Myocyte (in vitro differentiated cells): Measurements from ENCODE around the gene AXL. TPM values are rescaled to one million over a fixed set of nuclear protein-coding genes. Genes with fewer than 3 reads are reported as not detected.

Experiments
- DNase-seq: peaks from one replicate; pipeline ENCODE4 v3.0.0-alpha.2; 2012; ENCODE audit warnings: low read depth
- total RNA-seq: library from RNA; depleted of rRNA; stranded (reverse); fragments of >200 nt; gene quantifications from 2 replicates; pipeline ENCODE4 v1.2.3, GENCODE V29; 2014

AXL gene
- total RNA-seq, 1 donor from 2014 or later: 27.0 TPM

DNA sequence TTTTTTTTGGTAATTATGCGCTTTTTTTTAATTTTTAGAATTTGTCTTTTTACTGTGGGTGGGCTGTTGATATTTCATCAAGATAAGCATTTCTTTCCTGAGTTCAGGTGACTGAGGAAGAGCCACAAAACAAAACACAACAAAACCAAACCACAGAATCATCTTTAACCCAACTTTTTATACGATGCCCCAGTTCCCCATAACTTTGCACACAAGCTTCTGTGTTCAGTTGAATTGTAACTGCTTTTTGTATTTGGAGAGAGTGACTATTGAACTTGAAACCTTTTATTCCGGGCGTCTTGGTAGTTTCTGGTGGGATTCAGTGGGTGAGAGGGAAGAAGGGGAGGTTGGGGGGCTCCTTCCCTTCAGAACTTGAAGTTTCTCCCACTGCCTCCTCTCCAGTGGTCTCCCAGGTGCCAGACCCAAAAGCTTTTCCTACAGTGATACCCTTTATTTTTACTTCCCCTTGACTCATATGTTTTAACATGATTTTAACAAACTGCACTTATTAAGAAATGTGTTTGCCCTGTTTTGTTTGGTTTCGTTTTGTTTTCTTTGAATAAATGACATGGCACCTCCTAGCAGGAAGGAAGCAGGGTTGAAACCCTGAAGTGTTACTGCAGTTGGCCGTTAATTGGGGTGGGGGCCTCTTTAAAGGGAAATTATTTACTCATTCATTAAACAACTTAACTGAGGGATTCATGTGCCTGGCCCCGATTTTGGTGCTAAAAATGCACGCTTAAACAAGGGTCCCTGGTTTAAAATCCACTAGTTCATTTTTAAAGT, 88.3 kb downstream of the AXL start:
- no peak for DNase-seq

DNA sequence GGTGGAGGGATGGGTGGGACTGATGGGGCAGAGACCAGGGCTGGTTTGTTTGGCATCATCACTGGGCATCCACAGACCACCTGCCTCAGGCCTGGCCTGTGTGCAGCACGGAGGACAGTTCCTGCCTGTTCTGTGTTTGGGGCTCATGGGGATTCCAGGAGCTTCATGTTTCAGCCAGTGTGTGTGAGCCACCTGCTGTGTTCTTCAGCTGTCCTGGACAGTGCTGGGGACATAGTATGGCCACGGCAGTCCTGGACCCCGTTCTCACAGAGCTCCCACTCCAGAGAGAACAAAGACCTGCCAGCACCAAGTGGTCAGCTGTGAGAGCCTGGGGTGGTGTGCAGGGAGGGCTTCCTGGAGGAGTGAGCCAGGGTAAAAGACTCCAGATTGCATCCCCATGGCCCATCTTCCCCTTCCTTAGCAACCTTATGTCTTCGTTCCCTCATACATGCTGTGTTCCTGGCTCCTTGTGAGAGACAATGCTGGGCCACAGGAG, 89.0 kb downstream of the AXL start:
- peak; percentile 90 for DNase-seq

DNA sequence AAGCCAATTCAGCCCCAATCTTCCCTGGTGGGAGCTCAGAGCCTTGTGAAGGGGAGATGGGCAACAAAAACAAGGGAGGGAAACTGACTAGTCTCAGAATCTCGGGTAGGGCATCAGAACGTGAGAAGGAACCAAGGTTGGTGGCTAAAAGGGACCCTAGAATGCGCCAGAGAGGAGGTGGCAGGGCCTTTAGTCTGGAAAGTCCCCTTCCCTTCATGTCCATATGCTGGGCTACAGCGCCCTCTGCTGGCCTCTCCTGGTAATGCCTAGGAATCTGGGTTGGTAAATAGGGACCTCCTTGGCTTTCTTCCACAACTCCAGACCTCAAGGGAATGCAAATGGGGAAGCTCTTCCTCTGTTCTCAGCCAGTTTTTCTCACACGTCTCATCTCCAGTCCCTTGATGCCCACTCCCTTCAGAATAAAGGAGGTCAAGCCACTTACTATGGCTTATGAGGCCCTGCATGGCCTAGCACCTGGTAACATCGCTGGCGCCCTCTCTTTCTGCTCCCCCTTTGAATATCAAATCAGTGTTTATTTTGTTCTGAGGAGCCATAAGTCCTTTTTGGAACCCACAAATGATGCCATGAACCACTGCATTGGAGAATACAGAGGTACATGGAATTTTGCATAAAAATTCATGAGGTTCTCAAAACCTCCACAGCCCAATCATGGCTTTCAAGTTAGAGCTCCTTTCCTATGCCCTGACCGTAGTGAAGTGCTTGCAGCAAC, 89.6 kb downstream of the AXL start:
- DNase-seq: peak; percentile 97

DNA sequence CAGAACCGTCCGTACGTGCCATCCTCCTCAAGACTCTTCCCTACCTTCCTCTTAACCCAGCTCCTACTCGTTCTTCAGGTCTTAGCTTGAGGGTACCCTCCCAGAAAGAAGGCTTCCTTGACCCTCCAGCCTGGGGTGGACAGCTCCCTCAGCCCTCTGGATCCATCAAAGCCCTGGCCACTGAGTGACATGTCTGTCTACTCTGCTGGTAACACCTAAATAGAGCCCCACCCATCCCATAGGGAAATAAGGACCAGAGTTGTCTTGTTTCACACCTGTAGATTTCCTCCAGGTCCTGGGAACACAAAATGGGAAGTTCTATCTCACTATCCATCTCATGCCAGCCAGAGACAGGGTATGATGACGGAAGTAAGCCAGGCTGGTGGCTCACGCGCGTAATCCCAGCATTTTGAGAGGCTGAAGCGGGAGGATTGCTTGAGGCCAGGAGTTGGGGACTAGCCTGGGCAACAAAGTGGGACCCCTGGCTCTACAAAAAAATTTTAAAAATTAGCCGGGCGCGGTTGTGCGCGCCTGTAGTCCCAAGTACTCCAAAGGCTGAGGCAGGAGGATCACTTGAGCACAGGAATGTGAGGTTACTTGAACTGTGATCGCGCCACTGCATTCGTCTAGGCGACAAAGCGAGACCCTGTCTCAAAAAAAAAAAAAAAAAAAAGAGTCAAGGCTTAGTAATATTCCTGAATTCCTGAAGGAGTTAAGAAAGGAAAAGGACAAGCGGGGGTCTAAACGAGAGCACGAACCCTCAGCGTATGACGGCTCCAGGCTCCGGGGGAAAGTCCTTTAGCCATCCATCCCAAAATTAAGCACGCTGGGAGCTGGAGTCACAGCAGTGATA, 90.4 kb downstream of the AXL start:
- peak; percentile 24 for DNase-seq

DNA sequence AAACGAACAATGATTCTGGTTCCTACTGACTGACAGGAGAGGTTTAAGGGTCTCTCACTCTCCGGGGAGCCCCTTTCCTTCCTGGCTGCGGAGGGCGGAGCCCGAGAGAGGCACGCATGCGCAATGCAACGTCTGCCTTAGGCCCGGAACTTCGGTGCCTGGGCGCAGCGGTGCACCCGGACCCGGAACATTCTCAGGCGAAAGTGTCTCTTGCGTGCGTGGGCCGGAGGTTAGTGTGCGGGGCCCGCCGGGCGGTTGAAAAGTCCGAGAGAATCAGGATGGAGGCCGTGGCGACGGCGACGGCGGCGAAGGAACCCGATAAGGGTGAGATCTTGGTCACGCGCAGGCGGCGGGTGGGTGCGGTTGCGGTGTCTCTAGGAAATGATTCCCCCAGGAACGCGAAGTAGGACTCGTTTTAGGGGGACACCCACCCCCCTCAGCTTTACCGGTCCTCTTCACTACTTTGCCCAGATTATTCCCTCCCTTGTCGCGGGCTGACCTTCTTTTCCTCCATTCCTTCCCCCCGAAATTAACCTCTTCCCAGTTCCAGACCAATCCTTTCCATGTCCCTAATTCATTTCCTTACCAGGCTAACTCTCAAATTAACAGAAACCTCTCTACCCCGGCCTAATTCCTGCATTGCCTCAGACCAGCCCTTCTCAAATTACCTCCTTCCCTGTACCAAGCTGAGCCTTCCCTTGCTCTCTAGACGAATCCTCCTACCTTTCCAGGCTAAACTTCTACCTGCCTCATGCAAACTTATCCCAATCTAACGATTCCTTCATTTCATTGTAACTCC, 91.2 kb downstream of the AXL start, which contains the start of gene CCDC97:
Gene CCDC97, plus strand, starts transcription at position 140 of the 799 bp plus-strand sequence. Its CDS starts 139 bp downstream, at position 279.
- peak; percentile 91 for DNase-seq

DNA sequence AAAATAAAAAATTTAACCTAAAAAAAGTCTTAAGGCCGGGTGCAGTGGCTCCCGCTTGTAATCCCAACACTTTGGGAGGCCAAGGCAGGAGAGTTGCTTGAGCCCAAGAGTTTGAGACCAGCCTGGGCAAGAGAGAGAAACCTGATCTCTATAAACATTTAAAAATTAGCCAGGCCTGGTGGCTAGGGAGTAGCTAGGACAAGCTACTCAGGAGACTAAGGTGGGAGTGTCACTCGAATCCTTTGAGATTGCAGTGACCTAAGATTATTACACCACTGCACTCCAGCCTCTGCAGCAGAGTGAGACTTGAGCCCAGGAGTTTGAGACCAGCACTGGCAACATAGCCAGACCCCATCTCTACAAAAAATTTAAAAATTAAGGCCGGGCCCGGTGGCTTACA, 92.0 kb downstream of the AXL start:
- DNase-seq: no peak

Other genes with a start within 250 kb of the AXL start
- not detected in 2 replicates for gene CYP2B6, start 227.9 kb upstream of the AXL start, total RNA-seq
- not detected in 2 replicates for gene CYP2A13, start 130.8 kb upstream of the AXL start, total RNA-seq
- not detected in 2 replicates for gene CYP2F1, start 104.8 kb upstream of the AXL start, total RNA-seq
- not detected in 2 replicates for gene CYP2S1, start 26.0 kb upstream of the AXL start, total RNA-seq
- 78.6 and 81.4 TPM in 2 replicates for gene HNRNPUL1, start 45.1 kb downstream of the AXL start, total RNA-seq
- 16.0 and 17.4 TPM in 2 replicates for gene CCDC97, start 90.9 kb downstream of the AXL start, total RNA-seq
- gene TGFB1, start 134.7 kb downstream of the AXL start, total RNA-seq: 12.3 and 17.1 TPM in 2 replicates
- gene B9D2, start 144.9 kb downstream of the AXL start, total RNA-seq: 3.5 and 5.0 TPM in 2 replicates
- gene TMEM91, start 157.3 kb downstream of the AXL start, total RNA-seq: 0.59 and 1.7 TPM in 2 replicates
- gene EXOSC5, start 178.1 kb downstream of the AXL start, total RNA-seq: 22.2 and 35.4 TPM in 2 replicates
- gene BCKDHA, start 178.6 kb downstream of the AXL start, total RNA-seq: 53.4 and 77.7 TPM in 2 replicates
- gene B3GNT8, start 208.2 kb downstream of the AXL start, total RNA-seq: not detected in 2 replicates
- 36.2 and 43.2 TPM in 2 replicates for gene DMAC2, start 220.7 kb downstream of the AXL start, total RNA-seq
- not detected in 2 replicates for gene ERICH4, start 223.9 kb downstream of the AXL start, total RNA-seq